H1 (cell line): ENCODE measurements around the gene CACNA2D3. TPM values are rescaled to one million over a fixed set of nuclear protein-coding genes. Genes with fewer than 3 reads are reported as not detected.

Source experiments
- BRCA1 ChIP-seq: IDR thresholded peaks from 2 replicates; pipeline ENCODE4 v1.6.1; 2012; ENCODE audit warnings: low read depth, low read length, improper control_type of control experiment
- EGR1 ChIP-seq: IDR thresholded peaks from 2 replicates; pipeline ENCODE4 v1.6.1; 2011; ENCODE audit warnings: low read depth, low read length, borderline replicate concordance
- EP300 ChIP-seq, 2 experiments: IDR thresholded peaks; 1 replicate in 1 of 2; 2 replicates in 1 of 2; pipeline ENCODE4 v1.6.1; 2011 to 2012; ENCODE audit warnings: low read depth in 2 of 2, low read length in 2 of 2, mild to moderate bottlenecking in 2 of 2, borderline replicate concordance in 1 of 2, inconsistent platforms in 1 of 2, moderate library complexity in 1 of 2
- NRF1 ChIP-seq: IDR thresholded peaks from 2 replicates; pipeline ENCODE4 v1.6.1; 2011; ENCODE audit warnings: mild to moderate bottlenecking, low read depth, low read length, improper control_type of control experiment
- RFX5 ChIP-seq: IDR thresholded peaks from 2 replicates; pipeline ENCODE4 v1.6.1; 2011; ENCODE audit warnings: low read depth, low read length, improper control_type of control experiment, borderline replicate concordance
- RNF2 ChIP-seq: fragments of 200-900, 300-1000 bp; sonication (generic); IDR thresholded peaks from 2 replicates; pipeline ENCODE4 v1.7.1; 2016; ENCODE audit warnings: borderline replicate concordance, low read depth, mild to moderate bottlenecking, antibody characterized with exemption, low read length; ENCODE audit not compliant: poor library complexity, severe bottlenecking; ENCODE audit errors: missing control alignments
- SAP30 ChIP-seq: fragments of 300-600 bp; sonication (generic); IDR thresholded peaks from 2 replicates; pipeline ENCODE4 v1.7.1; 2012; ENCODE audit warnings: low read length, moderate library complexity, mild to moderate bottlenecking, inconsistent platforms; ENCODE audit not compliant: insufficient read depth, insufficient replicate concordance
- SUZ12 ChIP-seq: fragments of 200-600 bp; sonication (generic); IDR thresholded peaks from 2 replicates; pipeline ENCODE4 v1.6.1; 2012; ENCODE audit warnings: mild to moderate bottlenecking, inconsistent platforms, low read length, moderate library complexity, mixed read lengths
- polyA plus RNA-seq, 7 experiments: library from polyadenylated mRNA; depleted of rRNA in 3 of 7; stranded (reverse) in 5 of 7; unstranded in 2 of 7; fragments of >200 nt in 5 of 7; fragments of 200-250 nt in 2 of 7; gene quantifications; 1 replicate in 5 of 7; 2 replicates in 1 of 7; 4 replicates in 1 of 7; pipeline versions ENCODE4 v1.2.1 to v1.2.3, GENCODE V29; 2011 to 2013; ENCODE audit warnings: missing spikeins in 2 of 7, mixed read lengths in 2 of 7
- total RNA-seq: library from RNA; stranded (reverse); fragmentation: NEBNext Ultra II Directional; extraction: Animal tissue kit (Norgen Biotek cat#: 25700); gene quantifications from 2 replicates; pipeline ENCODE4 v1.2.1, GENCODE V29; 2021
- TF ChIP-seq, protein P1 (sequence below): IDR thresholded peaks from 2 replicates; pipeline ENCODE4 v1.6.1; 2011; ENCODE audit warnings: low read length, improper control_type of control experiment

The CACNA2D3 gene
- total and polyA plus RNA-seq, 2 of the 8 experiments (the other 6 are each of a cell fraction or from before 2014, with no cell fraction given) = 1.5 to 1.8 TPM

DNA sequence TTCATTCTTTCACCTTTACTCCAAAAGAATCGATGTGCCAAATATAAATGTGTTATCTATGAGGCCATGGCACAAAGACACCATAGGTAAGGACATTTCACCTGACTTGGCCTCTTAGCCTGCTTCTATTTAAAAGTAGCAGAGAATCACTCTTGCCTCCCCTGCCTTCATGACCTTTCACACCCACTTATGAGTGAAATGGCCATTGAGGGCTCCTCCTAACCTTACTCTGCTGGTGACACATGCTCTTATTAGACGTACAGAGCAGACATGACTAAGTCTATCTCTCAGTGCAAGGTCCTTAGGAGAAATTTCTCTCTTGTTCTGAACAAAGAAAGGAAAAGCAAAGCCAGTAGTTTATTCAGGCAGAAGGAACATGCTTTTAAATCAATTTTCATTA lies 654.8 kb downstream of the CACNA2D3 start (continued):
- TF ChIP-seq EP300 (IDR thresholded peaks at IDR 0.05; ENCODE audit: borderline replicate concordance in 1 of 2, low read depth in 2 of 2, low read length in 2 of 2) (no peak), NRF1 (no peak), EGR1 (no peak), RNF2 (no peak), SUZ12 (no peak), BRCA1 (no peak), RFX5 (no peak), SAP30 (no peak)
- TF ChIP-seq, protein P1, sequence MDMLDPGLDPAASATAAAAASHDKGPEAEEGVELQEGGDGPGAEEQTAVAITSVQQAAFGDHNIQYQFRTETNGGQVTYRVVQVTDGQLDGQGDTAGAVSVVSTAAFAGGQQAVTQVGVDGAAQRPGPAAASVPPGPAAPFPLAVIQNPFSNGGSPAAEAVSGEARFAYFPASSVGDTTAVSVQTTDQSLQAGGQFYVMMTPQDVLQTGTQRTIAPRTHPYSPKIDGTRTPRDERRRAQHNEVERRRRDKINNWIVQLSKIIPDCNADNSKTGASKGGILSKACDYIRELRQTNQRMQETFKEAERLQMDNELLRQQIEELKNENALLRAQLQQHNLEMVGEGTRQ = no peak
